Measurements from ENCODE around the gene PAQR8. TPM values are rescaled to one million over a fixed set of nuclear protein-coding genes. Genes with fewer than 3 reads are reported as not detected.

PAQR8 gene
- total and polyA plus RNA-seq, 2 of the 13 experiments (the other 11 are each of a cell fraction or from before 2014, with no cell fraction given) = 37.7 to 50.7 TPM

DNA sequence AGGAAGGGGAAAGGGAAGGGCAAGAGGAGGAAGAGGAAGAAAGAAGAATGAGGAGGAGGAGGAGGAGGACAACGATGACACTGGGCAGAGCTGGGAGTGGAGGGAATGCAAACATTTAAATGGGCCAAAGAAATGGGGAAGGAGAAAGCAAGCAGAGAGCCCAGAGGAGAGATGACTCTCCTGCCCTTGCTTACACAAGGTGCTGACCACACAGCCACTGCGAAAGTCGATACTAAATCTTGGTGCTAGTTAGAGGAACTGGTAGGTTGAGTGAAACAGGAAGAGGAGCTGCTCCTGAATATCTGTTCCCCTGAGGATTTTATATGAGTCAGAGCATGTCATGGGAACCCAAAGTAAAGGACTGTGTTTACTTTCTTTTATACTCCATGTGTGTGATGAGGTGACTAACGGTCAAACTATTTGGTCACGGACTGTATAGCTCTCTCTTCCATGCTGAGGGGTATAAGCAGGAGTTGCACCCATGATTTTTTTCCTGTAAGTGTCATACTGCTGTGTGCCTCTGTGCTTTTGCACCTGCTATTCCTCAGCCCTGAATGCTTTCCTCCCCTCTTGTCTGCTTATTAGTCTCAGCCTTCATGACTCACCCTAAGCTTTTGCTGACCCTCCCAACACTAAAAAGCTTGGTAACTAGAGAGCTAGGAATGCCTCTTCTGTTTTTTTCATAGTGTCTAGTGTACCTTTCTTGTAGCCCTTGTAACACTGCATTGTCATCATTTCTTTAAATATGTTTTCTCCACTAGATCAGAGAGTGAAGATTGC is 9.5 kb upstream of the PAQR8 start (continued):
- no peak for TF ChIP-seq ZC3H4 (CRISPR knock-in tag; IDR thresholded peaks at IDR 0.05; ENCODE audit: borderline replicate concordance)
- no peak for TF ChIP-seq ZNF7 (CRISPR knock-in tag; IDR thresholded peaks at IDR 0.05)
- TF ChIP-seq RARG (CRISPR knock-in tag; IDR thresholded peaks at IDR 0.05; ENCODE audit: low read depth) = no peak
- TF ChIP-seq, protein P1, sequence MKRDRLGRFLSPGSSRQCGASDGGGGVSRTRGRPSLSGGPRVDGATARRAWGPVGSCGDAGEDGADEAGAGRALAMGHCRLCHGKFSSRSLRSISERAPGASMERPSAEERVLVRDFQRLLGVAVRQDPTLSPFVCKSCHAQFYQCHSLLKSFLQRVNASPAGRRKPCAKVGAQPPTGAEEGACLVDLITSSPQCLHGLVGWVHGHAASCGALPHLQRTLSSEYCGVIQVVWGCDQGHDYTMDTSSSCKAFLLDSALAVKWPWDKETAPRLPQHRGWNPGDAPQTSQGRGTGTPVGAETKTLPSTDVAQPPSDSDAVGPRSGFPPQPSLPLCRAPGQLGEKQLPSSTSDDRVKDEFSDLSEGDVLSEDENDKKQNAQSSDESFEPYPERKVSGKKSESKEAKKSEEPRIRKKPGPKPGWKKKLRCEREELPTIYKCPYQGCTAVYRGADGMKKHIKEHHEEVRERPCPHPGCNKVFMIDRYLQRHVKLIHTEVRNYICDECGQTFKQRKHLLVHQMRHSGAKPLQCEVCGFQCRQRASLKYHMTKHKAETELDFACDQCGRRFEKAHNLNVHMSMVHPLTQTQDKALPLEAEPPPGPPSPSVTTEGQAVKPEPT (CRISPR knock-in tag; IDR thresholded peaks at IDR 0.05; ENCODE audit: low read depth) = no peak
- TF ChIP-seq SIX4 (CRISPR knock-in tag; IDR thresholded peaks at IDR 0.05) = no peak
- TF ChIP-seq, protein P2, sequence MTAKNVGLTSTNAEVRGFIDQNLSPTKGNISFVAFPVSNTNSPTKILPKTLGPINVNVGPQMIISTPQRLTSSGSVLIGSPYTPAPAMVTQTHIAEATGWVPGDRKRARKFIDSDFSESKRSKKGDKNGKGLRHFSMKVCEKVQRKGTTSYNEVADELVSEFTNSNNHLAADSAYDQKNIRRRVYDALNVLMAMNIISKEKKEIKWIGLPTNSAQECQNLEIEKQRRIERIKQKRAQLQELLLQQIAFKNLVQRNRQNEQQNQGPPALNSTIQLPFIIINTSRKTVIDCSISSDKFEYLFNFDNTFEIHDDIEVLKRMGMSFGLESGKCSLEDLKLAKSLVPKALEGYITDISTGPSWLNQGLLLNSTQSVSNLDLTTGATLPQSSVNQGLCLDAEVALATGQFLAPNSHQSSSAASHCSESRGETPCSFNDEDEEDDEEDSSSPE (CRISPR knock-in tag; IDR thresholded peaks at IDR 0.05) = no peak
- TF ChIP-seq ZNF232 (CRISPR knock-in tag; IDR thresholded peaks at IDR 0.05; ENCODE audit: borderline replicate concordance) = 0 out of 2 replicates have a peak, but pooled peaks have one; percentile 44
- 0 out of 2 replicates have a peak, but pooled peaks have one; percentile 52 for TF ChIP-seq SAFB2 (CRISPR knock-in tag; IDR thresholded peaks at IDR 0.05; ENCODE audit: borderline replicate concordance, low read depth)
- 0 out of 2 replicates have a peak, but pooled peaks have one; percentile 10 for TF ChIP-seq RFXANK (CRISPR knock-in tag; IDR thresholded peaks at IDR 0.05)
- 0 out of 2 replicates have a peak, but pooled peaks have one; percentile 15 for TF ChIP-seq HHEX (CRISPR knock-in tag; IDR thresholded peaks at IDR 0.05)
- TF ChIP-seq, protein P3, sequence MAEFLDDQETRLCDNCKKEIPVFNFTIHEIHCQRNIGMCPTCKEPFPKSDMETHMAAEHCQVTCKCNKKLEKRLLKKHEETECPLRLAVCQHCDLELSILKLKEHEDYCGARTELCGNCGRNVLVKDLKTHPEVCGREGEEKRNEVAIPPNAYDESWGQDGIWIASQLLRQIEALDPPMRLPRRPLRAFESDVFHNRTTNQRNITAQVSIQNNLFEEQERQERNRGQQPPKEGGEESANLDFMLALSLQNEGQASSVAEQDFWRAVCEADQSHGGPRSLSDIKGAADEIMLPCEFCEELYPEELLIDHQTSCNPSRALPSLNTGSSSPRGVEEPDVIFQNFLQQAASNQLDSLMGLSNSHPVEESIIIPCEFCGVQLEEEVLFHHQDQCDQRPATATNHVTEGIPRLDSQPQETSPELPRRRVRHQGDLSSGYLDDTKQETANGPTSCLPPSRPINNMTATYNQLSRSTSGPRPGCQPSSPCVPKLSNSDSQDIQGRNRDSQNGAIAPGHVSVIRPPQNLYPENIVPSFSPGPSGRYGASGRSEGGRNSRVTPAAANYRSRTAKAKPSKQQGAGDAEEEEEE (CRISPR knock-in tag; IDR thresholded peaks at IDR 0.05; ENCODE audit: borderline replicate concordance) = no peak
- 0 out of 2 replicates have a peak, but pooled peaks have one; percentile 46 for TF ChIP-seq ZFP90 (CRISPR knock-in tag; IDR thresholded peaks at IDR 0.05; ENCODE audit: borderline replicate concordance)
- TF ChIP-seq, protein P4, sequence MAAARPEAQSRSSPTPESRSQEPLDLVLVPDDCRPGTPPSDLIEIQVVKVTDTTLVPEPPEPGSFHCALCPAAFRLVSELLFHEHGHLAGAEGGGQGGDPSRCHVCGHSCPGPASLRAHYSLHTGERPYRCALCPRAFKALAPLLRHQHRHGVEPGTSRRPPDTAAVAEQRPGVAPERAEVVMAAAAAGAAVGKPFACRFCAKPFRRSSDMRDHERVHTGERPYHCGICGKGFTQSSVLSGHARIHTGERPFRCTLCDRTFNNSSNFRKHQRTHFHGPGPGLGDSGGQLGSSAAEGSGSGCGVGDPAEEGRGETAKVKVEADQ (CRISPR knock-in tag; IDR thresholded peaks at IDR 0.05; ENCODE audit: borderline replicate concordance) = 0 out of 2 replicates have a peak, but pooled peaks have one; percentile 25
- TF ChIP-seq ERF (CRISPR knock-in tag; IDR thresholded peaks at IDR 0.05) = peak; percentile 61; the same call in 1 of the 2 replicates
- peak; percentile 72 for TF ChIP-seq MAFF (IDR thresholded peaks at IDR 0.05; ENCODE audit: low read depth, low read length)
- TF ChIP-seq SYNCRIP (IDR thresholded peaks at IDR 0.05; ENCODE audit: insufficient read depth, low read depth, low read length) = no peak
- peak; percentile 85; the same call in 1 of the 2 replicates for TF ChIP-seq HMG20A (CRISPR knock-in tag; IDR thresholded peaks at IDR 0.05; ENCODE audit: borderline replicate concordance)
- TF ChIP-seq FOXK2 (IDR thresholded peaks at IDR 0.05) = peak; percentile 77
- TF ChIP-seq NFYC (CRISPR knock-in tag; IDR thresholded peaks at IDR 0.05) = no peak
- TF ChIP-seq ZNF780A (CRISPR knock-in tag; IDR thresholded peaks at IDR 0.05) = no peak
- TF ChIP-seq ZNF891 (CRISPR knock-in tag; IDR thresholded peaks at IDR 0.05) = no peak
- no peak for TF ChIP-seq TBL1XR1 (IDR thresholded peaks at IDR 0.05; ENCODE audit: borderline replicate concordance, low read length, partially characterized antibody)
- TF ChIP-seq ZNF136 (CRISPR knock-in tag; IDR thresholded peaks at IDR 0.05; ENCODE audit: low read depth) = no peak
- TF ChIP-seq DNMT1 (CRISPR knock-in tag; IDR thresholded peaks at IDR 0.05) = no peak
- TF ChIP-seq SRY (CRISPR knock-in tag; IDR thresholded peaks at IDR 0.05) = no peak
- TF ChIP-seq GLI4 (CRISPR knock-in tag; IDR thresholded peaks at IDR 0.05; ENCODE audit: borderline replicate concordance) = peak; percentile 74; the same call in 1 of the 2 replicates
